GM21723 (cell line): ENCODE data around the gene CHML.

Experiments
- ATAC-seq: cut with Tn5 transposase; IDR thresholded peaks from one replicate; pipeline ENCODE4 v1.9.1; 2021; ENCODE audit warnings: mild to moderate bottlenecking, moderate library complexity; ENCODE audit not compliant: unreplicated experiment

CHML gene

GRCh38 chr1:241624935-241625334, 15.2 kb downstream of the CHML start:
- no peak for ATAC-seq

GRCh38 chr1:241622669-241623068, 17.5 kb downstream of the CHML start:
- no peak for ATAC-seq

- ATAC-seq = no peak
These were observed 22.7 kb downstream of the CHML start for GRCh38 chr1:241617426-241617825.

GRCh38 chr1:241615043-241615974, 24.9 kb downstream of the CHML start:
- no peak for ATAC-seq

GRCh38 chr1:241614572-241614971, 25.6 kb downstream of the CHML start:
- ATAC-seq = no peak

GRCh38 chr1:241614144-241614543, 26.0 kb downstream of the CHML start:
- no peak for ATAC-seq

- no peak for ATAC-seq
These were observed 27.4 kb downstream of the CHML start for GRCh38 chr1:241612533-241613477.

GRCh38 chr1:241611736-241612135, 28.4 kb downstream of the CHML start:
- ATAC-seq = no peak

- ATAC-seq = peak; percentile 95
These were observed 29.1 kb downstream of the CHML start for GRCh38 chr1:241611063-241611462.

- no peak for ATAC-seq
These were observed 29.9 kb downstream of the CHML start for GRCh38 chr1:241610056-241610815.

GRCh38 chr1:241608379-241609033, 31.7 kb downstream of the CHML start:
- no peak for ATAC-seq

GRCh38 chr1:241607497-241607896, 32.7 kb downstream of the CHML start:
- ATAC-seq = no peak

- ATAC-seq = no peak
These were observed 33.6 kb downstream of the CHML start for GRCh38 chr1:241606544-241606943.

GRCh38 chr1:241605146-241605805, 34.9 kb downstream of the CHML start:
- ATAC-seq = no peak

GRCh38 chr1:241603731-241604245, 36.4 kb downstream of the CHML start:
- ATAC-seq = no peak

- peak; percentile 89 for ATAC-seq
These were observed 39.7 kb downstream of the CHML start for GRCh38 chr1:241600496-241600901.

- no peak for ATAC-seq
These were observed 41.9 kb downstream of the CHML start for GRCh38 chr1:241598249-241598648.

- no peak for ATAC-seq
These were observed 43.5 kb downstream of the CHML start for GRCh38 chr1:241596633-241597032.

- no peak for ATAC-seq
These were observed 47.0 kb downstream of the CHML start for GRCh38 chr1:241593186-241593585.
